ENCODE data around the gene EPHA1.

DNA sequence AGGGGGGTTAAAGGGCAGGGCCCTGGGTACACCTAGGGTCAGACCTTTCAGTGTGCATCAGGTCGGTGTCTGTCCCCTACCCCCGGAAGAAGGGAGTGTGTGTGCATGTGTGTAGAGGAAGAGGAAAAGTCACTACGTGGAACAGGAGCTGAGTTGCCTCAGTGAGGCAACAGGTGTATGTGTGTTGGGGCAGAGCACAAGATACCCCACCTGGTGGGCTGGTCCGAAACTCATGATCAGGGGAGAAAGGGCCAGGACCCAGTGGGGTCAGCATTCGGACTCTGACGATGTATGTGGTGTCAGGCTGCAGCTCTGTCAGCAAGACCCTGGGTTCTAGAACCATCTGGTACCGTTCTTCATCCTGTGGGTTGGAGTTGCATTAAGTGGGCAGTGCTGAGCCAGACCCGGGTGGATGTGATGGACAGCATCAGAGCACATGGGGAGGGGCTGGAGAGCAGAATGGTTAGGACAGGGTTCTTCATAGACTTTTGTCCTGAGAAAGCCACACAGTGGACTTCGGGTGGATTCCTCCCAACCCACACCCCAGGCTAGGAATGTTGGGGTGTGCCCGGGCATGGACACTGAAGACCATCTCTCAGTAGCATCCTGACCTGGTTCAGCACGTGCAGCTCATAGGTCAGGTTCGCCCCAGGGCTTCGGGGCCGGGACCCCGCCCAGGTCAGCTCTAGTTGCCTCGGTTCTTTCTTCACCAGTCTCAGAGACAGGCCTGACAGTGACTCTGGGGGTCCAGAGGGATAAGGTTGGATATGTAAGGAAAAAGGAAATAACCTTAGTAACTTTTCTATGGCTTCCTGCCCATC lies 10.7 kb downstream of the EPHA1 start:
- TF ChIP-seq POLR2A (IDR thresholded peaks at IDR 0.05): no peak
- TF ChIP-seq, protein P1, sequence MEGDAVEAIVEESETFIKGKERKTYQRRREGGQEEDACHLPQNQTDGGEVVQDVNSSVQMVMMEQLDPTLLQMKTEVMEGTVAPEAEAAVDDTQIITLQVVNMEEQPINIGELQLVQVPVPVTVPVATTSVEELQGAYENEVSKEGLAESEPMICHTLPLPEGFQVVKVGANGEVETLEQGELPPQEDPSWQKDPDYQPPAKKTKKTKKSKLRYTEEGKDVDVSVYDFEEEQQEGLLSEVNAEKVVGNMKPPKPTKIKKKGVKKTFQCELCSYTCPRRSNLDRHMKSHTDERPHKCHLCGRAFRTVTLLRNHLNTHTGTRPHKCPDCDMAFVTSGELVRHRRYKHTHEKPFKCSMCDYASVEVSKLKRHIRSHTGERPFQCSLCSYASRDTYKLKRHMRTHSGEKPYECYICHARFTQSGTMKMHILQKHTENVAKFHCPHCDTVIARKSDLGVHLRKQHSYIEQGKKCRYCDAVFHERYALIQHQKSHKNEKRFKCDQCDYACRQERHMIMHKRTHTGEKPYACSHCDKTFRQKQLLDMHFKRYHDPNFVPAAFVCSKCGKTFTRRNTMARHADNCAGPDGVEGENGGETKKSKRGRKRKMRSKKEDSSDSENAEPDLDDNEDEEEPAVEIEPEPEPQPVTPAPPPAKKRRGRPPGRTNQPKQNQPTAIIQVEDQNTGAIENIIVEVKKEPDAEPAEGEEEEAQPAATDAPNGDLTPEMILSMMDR (IDR thresholded peaks at IDR 0.05): no peak

Data from adrenal gland (tissue), 5 donors.